ENCODE results near the gene MDH1.
"Not testable (repeated sequence)": the region's sequence is repeated elsewhere in the genome, so short reads cannot be mapped to it uniquely, and the experiment has no call there.

The MDH1 gene

GRCh38 chr2:63589148-63589958 lies 590 bp downstream of the MDH1 start:
- no peak for DNase-seq (ENCODE audit: low read depth)

- no peak for DNase-seq (ENCODE audit: low read depth)
Observed at GRCh38 chr2:63590626-63591408, 2.1 kb downstream of the MDH1 start.

GRCh38 chr2:63591566-63592175 lies 2.9 kb downstream of the MDH1 start:
- DNase-seq (ENCODE audit: low read depth) = no peak

DNA sequence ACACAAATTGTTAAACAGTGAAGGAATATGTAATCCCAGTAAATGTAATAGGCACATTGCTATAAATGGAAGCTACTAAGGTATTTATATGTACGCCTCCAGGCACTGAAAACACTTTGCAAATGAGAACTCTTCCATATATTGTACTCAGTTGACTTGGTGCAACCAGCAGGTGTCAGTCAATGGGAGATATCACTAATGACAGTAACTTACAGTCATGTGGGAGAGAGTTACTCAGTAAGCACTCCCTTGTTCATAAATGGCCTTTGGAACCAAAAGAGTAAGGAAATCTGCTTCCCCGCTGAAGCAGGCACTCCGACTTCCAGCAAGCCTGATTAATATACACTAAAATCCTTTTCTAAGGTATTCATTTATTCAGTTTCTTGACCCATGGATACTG lies 5.9 kb downstream of the MDH1 start:
- no peak for DNase-seq (ENCODE audit: low read depth)

GRCh38 chr2:63596401-63596883 lies 7.7 kb downstream of the MDH1 start:
- DNase-seq (ENCODE audit: low read depth) = no peak

- DNase-seq (ENCODE audit: low read depth) = no peak
Observed at GRCh38 chr2:63598981-63599380, 10.2 kb downstream of the MDH1 start.

GRCh38 chr2:63600881-63601460 lies 12.2 kb downstream of the MDH1 start:
- DNase-seq (ENCODE audit: low read depth) = no peak

- no peak for DNase-seq (ENCODE audit: low read depth)
Observed at GRCh38 chr2:63604666-63605065, 15.9 kb downstream of the MDH1 start.

GRCh38 chr2:63608865-63609264 lies 20.1 kb downstream of the MDH1 start:
- DNase-seq (ENCODE audit: low read depth) = not testable (repeated sequence)

GRCh38 chr2:63610525-63610924 lies 21.8 kb downstream of the MDH1 start:
- no peak for DNase-seq (ENCODE audit: low read depth)

GRCh38 chr2:63613391-63613901 lies 24.7 kb downstream of the MDH1 start:
- no peak for DNase-seq (ENCODE audit: low read depth)

- no peak for DNase-seq (ENCODE audit: low read depth)
Observed at GRCh38 chr2:63614448-63614968, 25.7 kb downstream of the MDH1 start.

DNA sequence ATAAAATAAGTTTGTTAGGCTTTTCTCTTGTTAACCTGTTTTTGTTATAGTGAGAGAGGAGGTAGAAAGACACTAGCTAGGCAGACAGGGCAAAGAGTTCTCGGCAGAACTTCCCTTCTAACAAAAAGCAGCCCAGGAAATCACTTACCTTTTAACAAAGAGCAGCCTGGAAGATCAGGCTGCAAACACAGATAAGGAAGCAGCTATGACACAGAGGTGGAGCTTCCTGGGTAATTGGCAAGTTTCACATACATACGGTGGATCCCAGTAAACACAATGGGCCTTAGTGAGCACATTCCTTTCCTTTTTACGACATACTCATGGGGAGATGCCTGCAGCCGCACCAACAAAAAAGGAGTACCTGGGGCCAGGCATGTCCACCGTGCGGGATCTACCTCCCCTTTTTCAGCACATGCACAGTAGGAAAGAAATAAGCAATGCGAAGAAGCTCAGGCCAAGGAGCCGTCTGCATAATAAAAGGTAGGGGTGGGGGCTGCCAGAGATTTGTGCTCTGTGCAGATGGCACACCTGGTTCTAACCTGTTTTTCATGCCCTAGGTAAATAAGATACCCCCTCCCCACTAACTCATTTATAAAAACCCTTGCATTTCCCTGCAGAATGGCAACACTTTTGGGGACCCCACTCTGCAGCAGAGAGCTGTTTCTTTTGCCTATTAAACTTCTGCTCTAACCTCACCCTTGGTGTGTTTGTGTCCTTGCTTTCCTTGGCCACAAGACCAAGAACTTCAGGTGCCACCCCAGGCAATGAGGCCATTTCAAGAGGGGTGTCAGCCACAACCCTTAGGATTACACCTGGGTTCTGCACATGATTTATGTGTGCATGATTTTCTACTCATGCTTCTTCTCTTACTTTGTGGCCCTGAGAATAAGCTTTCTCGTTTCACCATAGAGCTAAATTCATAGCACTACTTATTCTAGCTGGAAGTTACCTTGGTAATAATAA lies 26.5 kb downstream of the MDH1 start:
- DNase-seq (ENCODE audit: low read depth) = no peak

DNA sequence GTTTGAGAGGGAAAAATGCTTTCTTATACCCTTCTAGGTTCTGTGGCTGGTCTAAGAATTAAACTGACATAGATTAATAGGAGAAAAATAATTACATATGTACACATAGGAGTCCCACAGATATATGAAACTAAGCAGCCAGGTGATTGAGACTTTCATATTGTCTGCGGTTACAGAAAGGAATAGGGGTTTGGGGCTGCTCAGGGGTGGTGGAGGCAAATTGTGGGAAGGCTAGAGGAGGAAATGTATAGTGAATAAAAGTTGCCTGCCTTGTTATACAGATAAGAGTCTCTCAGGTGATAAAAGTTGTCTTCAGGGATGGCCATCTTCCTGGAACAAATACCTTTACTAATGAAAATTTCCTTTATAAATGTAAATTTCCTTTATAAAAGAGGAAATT lies 28.6 kb downstream of the MDH1 start:
- DNase-seq (ENCODE audit: low read depth) = no peak

GRCh38 chr2:63619328-63619727 lies 30.6 kb downstream of the MDH1 start:
- no peak for DNase-seq (ENCODE audit: low read depth)

GRCh38 chr2:63622751-63623150 lies 34.0 kb downstream of the MDH1 start:
- no peak for DNase-seq (ENCODE audit: low read depth)

DNA sequence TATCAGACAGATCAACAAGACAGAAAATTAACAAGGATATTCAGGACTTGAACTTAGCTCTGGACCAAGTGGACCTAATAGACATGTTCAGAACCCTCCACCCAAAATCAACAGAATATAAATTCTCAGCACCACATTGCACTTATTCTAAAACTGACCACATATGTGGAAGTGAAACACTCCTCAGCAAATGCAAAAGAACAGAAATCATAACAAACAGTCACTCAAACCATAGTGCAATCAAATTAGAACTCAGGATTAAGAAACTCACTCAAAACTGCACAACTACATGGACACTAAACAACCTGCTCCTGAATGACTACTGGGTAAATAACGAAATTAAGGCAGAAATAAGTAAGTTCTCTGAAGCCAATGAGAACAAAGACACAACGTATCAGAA lies 35.0 kb downstream of the MDH1 start:
- DNase-seq (ENCODE audit: low read depth) = not testable (repeated sequence)

DNA sequence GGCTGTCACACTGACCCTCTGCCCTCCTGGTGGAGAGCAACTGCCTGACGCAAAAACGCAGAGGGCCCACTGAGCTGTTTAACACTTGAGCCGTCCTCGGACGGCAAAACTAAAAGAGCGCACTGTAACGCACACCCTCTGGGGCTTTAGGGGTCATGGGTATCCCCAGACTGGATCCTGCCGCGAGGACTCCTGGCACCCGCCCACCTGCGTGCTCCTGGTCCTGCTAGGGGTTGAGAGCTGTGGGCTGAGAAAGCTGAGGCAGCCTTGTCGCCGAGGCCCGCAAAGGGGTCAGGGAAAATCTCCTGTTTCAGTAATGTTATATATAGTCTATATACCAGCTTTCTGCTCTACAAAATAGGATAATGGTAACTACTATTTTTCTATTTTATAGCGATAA lies 39.1 kb downstream of the MDH1 start:
- no peak for DNase-seq (ENCODE audit: low read depth)

- no peak for DNase-seq (ENCODE audit: low read depth)
Observed at GRCh38 chr2:63628403-63628942, 39.7 kb downstream of the MDH1 start.

GRCh38 chr2:63631501-63631900 lies 42.7 kb downstream of the MDH1 start:
- DNase-seq (ENCODE audit: low read depth) = no peak
